Activated gamma-delta T cell treated with anti-CD3 and anti-CD28 coated beads, Interleukin-2, amount 50 U/mL, for 16 hours (primary cell): Measurements from ENCODE around the gene CPOX.
A peak's percentile ranks its signal among the peaks of the same experiment; 100 is the strongest.
"Not testable (repeated sequence)": the region's sequence is repeated elsewhere in the genome, so short reads cannot be mapped to it uniquely, and the experiment has no call there.

Experiments
- DNase-seq: peaks from one replicate; pipeline ENCODE4 v3.0.0-alpha.2; 2020; ENCODE audit warnings: low read depth

Gene CPOX

GRCh38 chr3:98593046-98593936 is at the start of gene CPOX:
TSS of gene CPOX (minus strand) at chr3:98593611. CDS start at chr3:98593504, 107 bp downstream.
- peak; percentile 76 for DNase-seq

- not testable (repeated sequence) for DNase-seq
Measured at GRCh38 chr3:98642769-98643168, 49.4 kb upstream of the CPOX start.

GRCh38 chr3:98641756-98642155 is 48.3 kb upstream of the CPOX start:
- not testable (repeated sequence) for DNase-seq

- not testable (repeated sequence) for DNase-seq
Measured at GRCh38 chr3:98638515-98638914, 45.1 kb upstream of the CPOX start.

DNA sequence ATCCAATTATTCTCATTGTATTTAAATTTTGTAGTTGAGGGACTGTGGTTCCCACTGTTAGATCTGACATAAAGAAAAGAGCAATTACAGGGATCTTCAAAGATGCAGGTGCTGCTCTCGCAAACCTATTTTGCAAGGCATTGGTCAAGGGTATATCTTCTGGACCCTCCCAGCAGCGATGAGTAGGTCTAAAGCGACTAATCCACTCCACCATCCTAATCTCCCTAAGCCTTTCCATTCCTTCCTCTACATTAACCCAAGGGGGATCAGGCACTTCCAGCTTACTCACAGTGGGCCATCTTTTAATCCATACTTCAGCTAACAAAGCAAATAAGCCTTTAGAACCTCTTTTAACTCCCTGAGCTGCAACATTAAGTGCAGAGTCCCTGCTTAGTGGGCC is 37.0 kb upstream of the CPOX start:
- DNase-seq = no peak

DNA sequence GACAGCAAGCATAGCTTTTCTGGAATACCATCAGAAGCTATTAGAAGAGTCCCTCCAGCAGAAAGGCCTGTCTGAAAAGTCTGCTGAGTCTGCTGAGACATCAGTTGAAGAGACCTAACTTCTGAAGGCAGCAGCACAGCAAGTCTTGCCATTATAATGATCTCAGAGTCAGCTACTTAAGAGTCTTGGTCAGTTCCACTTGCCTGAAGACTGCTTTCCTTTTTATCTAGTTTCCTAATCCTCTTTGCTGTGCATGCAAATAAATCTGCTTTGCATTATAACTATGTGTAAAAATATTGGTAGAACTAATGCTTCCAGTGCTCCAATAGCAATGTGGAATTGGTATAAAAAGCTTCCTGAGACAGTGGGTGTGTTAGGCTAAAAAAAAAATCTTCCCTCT is 34.9 kb upstream of the CPOX start:
- DNase-seq = no peak

DNA sequence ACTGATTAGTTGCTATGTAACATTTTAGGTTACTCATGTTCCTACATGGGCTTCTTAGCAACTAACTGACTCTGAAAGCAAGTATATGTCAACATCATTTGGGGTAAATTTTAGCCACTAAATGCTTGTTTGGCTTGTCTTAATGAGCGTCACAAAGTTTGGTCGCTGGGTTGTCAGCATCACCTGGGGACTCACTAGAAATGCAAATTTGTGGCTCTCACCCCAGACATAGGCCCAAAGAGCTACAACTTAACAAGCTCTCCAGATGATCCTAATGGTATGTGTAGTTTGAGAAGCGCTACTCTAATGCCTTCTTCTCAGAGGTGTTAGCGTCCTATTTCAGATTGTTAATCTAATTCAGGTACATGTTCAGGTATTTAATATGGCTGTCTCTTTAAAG is 32.7 kb upstream of the CPOX start:
- DNase-seq = no peak

DNA sequence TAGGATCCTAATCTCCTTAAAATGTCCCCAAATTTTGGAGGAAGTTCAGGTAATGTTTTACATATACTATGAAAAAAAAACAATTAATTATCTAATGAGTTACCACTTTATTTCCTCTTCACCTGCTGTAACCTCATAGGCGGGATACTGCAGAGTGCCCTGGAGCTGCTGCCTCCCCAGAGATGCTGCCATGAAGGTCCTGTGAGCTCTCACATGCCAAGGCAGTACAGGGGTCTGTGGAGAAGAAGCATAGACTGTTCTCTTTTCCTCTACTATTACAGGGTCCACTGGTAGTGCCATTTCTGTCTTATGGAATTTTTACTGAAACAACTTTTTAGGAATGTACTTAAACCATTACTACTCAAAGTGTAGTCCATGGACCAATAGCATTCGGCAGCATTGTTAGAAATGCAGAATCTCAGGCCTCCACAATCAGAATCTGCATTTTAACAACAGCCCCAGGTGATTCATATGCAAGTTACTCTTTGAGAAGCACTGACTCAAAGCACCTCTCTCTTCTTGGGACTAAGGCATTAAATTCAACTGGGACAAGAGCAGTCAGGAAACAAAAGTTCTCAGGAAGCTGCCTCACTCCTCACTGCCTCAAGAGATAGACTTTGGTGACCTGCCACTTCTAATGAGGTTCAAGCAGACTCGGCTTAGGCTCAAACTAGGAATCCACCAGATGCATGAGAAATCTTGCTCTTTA is 30.3 kb upstream of the CPOX start:
- DNase-seq = no peak

DNA sequence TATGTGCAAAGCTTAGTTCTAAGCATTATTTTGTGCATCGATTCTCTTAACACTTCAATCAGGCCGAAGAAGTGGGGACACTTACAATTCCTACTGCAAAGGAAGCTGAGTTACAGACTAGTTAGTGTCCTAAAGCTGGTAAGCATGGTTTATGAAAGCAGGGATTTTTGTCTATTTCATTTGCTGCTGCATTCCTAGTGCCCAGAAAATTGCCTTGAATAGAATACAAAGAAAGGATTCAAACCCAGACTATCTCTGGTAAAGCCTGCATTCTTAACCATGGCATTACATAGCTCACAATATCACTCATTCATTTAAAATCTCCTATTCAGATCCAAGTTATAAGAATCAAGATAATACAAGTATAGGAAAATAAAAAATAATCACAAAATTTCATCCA is 24.4 kb upstream of the CPOX start:
- DNase-seq = no peak

GRCh38 chr3:98613616-98614015 is 20.2 kb upstream of the CPOX start:
- no peak for DNase-seq

- no peak for DNase-seq
Measured at GRCh38 chr3:98612996-98613517, 19.6 kb upstream of the CPOX start.

- DNase-seq = no peak
Measured at GRCh38 chr3:98612587-98612986, 19.2 kb upstream of the CPOX start.

GRCh38 chr3:98608029-98608428 is 14.6 kb upstream of the CPOX start:
- DNase-seq = no peak

DNA sequence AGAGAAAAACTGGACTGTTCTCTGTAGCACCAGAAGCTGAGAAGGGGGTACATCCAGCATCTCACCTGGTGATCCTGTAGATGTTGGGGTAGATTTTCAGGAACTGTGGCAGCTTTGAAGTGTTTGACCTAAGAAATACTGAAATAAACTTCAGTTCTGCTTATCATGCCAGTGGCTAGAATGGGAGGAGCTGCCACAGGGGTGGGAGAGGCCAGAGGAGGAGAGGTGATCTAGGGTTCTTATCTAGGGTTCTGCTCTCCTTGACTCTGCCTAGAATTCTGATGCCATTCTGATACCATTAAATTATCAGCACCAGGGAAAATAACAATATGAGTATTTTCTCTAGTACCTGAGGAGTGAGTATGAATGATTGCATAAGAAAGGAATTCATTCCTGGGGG is 10.2 kb upstream of the CPOX start:
- no peak for DNase-seq

- DNase-seq = no peak
Measured at GRCh38 chr3:98602078-98602678, 8.8 kb upstream of the CPOX start.

GRCh38 chr3:98601180-98601579 is 7.8 kb upstream of the CPOX start:
- DNase-seq = no peak

- no peak for DNase-seq
Measured at GRCh38 chr3:98600412-98601095, 7.1 kb upstream of the CPOX start.

DNA sequence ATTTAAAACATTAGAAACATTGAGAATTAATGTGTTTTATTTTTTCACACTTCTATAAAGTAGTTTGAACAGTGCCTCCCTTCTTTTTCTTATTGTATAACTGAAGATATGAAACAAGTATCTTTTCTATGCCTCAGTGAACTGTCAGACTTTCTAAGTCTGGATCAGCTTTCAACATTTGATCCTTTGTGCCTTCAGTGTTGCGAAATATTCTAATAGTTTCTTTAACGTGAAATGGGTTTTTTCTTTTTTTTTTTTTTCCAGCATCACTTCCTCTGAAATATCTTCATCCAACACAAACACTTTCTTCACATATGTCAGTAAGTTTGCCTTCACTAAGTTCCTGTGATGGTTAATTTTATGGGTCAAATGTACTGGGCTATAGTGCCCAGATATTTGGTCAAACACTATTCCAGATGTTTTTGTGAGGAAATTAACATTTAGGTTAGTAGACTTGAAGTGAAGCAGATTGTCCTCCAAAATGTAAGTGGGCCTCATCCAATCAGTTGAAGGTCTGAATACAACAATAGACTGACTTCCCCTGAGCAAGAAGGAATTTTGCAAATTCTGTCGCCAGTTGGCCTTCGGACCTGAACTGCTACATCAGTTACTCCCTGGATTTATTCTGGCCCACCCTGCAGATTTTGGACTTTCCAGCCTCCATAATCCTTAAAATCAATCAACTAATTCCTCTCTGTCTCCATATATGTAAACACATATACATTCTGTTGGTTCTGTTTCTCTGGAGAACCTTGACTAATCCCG is 6.4 kb upstream of the CPOX start:
- no peak for DNase-seq

DNA sequence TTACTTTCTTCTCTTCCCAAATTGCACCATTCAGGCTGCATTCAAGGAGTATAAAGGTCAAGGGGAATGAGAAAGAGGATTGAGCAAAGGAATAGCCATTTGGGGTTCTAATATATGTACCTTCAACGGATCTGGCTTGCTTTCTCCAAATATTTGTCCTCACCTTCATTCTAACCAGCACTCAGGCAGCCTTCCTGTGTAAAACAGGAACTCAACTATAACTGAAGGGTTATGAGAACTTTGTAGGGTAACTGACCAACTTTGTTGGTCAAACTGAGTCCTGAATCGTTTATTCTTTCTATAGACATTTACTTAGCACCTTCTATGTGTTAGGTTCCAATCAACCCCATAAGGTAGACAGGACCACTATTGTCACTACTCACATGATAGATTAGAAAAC is 5.1 kb upstream of the CPOX start:
- no peak for DNase-seq

DNA sequence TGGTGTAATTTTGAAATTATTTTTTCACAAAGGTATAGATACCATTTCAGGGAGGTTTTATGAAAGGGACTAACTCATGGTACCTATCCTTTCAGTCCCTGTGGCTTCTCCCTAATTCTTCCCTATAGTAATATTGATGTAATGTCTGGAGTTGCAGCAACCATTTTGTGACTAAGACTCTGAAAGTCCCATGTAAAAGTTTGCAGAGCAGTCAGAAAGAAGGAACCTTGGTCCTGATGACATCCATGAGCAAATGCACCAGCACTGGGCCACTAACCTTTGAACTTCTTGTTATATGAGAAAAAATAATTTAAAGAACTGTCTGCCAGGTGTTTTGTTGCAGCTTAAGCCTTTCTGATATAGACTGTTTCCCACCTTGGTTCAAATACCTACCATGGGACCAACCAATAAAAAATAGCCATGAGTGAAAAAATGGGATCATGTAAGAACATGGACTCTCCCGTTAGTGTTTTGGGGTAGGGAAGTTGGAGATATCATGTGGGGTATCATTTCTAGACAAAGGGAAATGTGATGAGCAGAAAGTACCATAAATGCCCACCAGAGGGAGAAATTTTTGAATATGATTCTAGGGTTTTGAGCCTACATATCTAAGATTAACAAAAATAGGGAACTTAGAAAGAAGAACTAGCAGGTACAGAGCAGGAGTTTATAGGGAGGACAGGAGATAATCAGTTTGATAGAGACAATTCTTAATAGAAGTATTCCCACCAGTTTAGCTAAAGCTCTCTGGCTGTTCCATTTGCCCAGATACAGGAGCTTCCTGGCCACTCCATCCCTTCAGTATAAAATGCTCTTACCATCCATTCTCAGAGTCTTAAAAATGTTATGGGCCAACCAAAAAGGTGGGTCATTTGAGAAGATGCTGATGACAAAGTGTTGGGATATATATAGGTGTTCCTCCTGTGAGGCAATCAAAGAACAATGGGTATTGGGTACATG is 3.4 kb upstream of the CPOX start:
- DNase-seq = no peak
